Ovary (tissue), 3 donors: ENCODE measurements around the gene FEM1C.

Source experiments
- CTCF ChIP-seq, 3 donors: fragments of 450-650 bp in 2 of 3; fragments of 200-600 bp in 1 of 3; IDR thresholded peaks; one replicate each; pipeline versions ENCODE4 v1.5.1 to v1.8.0; 2016 to 2022; ENCODE audit warnings: antibody characterized with exemption in 3 of 3, mild to moderate bottlenecking in 1 of 3
- EP300 ChIP-seq: sonication (generic); formaldehyde crosslinking; IDR thresholded peaks from one replicate; pipeline ENCODE4 v1.6.1; 2017; ENCODE audit warnings: antibody characterized with exemption
- POLR2A ChIP-seq: fragments of 450-650 bp; IDR thresholded peaks from one replicate; pipeline ENCODE4 v1.6.1; 2017; ENCODE audit warnings: antibody characterized with exemption, mild to moderate bottlenecking, moderate library complexity
- donor health status: DM: no; HTN: no; CAD: no.

GRCh38 chr5:115577329-115577728, 32.8 kb upstream of the FEM1C start:
- TF ChIP-seq CTCF (IDR thresholded peaks at IDR 0.05), result no peak
- TF ChIP-seq POLR2A, result no peak
- TF ChIP-seq EP300, result no peak
